ENCODE results near the gene TLE2. TPM values are rescaled to one million over a fixed set of nuclear protein-coding genes. Genes with fewer than 3 reads are reported as not detected.

Gene TLE2
- polyA plus RNA-seq, 2 of the 4 experiments (the other 2 are of a cell fraction) = 2.1 to 2.6 TPM

GRCh38 chr19:3006075-3006767 is 22.9 kb downstream of the TLE2 start:
- H3K9me3 ChIP-seq = no peaks in the 10 kb centered on the region
- no peak overlapping the region for H3K4me3 ChIP-seq
- no peak overlapping the region for H3K4me2 ChIP-seq
- ChIA-PET POLR2A (interaction anchor here (0.5 kb wide), 1 partner anchor 236 kb away, joined by 3 read pairs; no protein-coding TSS in a partner anchor), CTCF (interaction anchor here (1.2 kb wide), 3 partner anchors 11 to 69 kb away, joined by 3 to 4 read pairs (median 3); no protein-coding TSS in a partner anchor)
- DNase-seq (ENCODE audit: low read depth in 1 of 2, low spot score in 1 of 2) = peak in 1 of 2 experiments; percentile 55
- TF ChIP-seq RARB (CRISPR knock-in tag; IDR thresholded peaks at IDR 0.05) (no peak), HES2 (IDR thresholded peaks at IDR 0.05) (no peak), HDAC2 (IDR thresholded peaks at IDR 0.05) (no peak), CBX8 (IDR thresholded peaks at IDR 0.05) (no peak), NFE2L2 (conservative IDR thresholded peaks at IDR 0.05; ENCODE audit: low read length) (no peak), BHLHE40 (IDR thresholded peaks at IDR 0.05; ENCODE audit: low read depth, low read length) (no peak), HOXB5 (CRISPR knock-in tag; IDR thresholded peaks at IDR 0.05) (no peak), RCOR1 (IDR thresholded peaks at IDR 0.05; ENCODE audit: low read depth, low read length) (no peak), KDM1A (IDR thresholded peaks at IDR 0.05; ENCODE audit: low read depth) (no peak), ESRRA (IDR thresholded peaks at IDR 0.05; ENCODE audit: borderline replicate concordance, low read length) (no peak), MAFK (IDR thresholded peaks at IDR 0.05; ENCODE audit: partially characterized antibody) (no peak), NPAS2 (CRISPR knock-in tag; IDR thresholded peaks at IDR 0.05; ENCODE audit: borderline replicate concordance) (no peak), USF2 (IDR thresholded peaks at IDR 0.05) (no peak), FOSL2 (IDR thresholded peaks at IDR 0.05) (no peak), FOSL2 (CRISPR knock-in tag; IDR thresholded peaks at IDR 0.05) (no peak)
- FAIRE-seq = no peak
- no peak overlapping the region for H3K27ac ChIP-seq
- 74% methylated on average over 20 of the region's 37 CpGs for WGBS (ENCODE audit: missing lambda C conversion rate)
- no peaks in the 10 kb centered on the region for H3K4me1 ChIP-seq
- peak; percentile 52 to 53; a peak in 4 of 6 replicates for ATAC-seq

DNA sequence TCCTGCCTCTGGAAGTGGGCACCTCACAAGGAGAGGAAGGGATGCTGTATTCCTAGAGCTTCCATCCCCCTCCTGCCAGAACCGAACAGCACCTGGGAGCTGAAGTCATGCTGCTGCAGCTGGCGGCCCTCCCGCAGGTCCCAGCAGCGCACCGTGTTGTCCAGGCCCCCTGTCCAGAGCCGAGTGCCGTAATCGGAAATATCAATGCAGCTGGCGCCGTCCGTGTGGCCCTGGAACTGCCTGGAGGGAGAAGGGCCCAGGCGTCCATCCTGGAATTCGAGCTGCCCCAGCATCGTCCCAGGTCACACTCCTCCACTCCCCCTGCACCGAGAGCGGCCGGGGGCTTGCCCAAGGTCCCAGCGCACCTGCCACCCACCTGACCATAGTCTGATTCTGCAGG is 23.7 kb downstream of the TLE2 start:
- CTCF ChIA-PET = interaction anchor here (1.2 kb wide), 3 partner anchors 12 to 70 kb away, joined by 3 to 4 read pairs (median 3); no protein-coding TSS in a partner anchor
- no peaks in the 10 kb centered on the region for H3K4me1 ChIP-seq
- H3K9me3 ChIP-seq = no peaks in the 10 kb centered on the region
- H3K4me2 ChIP-seq = no peak overlapping the region
- no CpG with 5 or more reads among the region's 18 CpGs for WGBS (ENCODE audit: missing lambda C conversion rate)
- POLR2A ChIA-PET = interaction anchor here (0.6 kb wide), 1 partner anchor 34 kb away, joined by 7 read pairs; no protein-coding TSS in a partner anchor
- ATAC-seq (no peak), FAIRE-seq (no peak), DNase-seq (ENCODE audit: low read depth in 1 of 2, low spot score in 1 of 2) (no peak)
- H3K4me3 ChIP-seq = no peak overlapping the region
- no peak overlapping the region for H3K27ac ChIP-seq
- TF ChIP-seq ZC3H11A (IDR thresholded peaks at IDR 0.05) (no peak), CEBPB (IDR thresholded peaks at IDR 0.05) (no peak), ZNF302 (CRISPR knock-in tag; IDR thresholded peaks at IDR 0.05) (no peak), RNF2 (IDR thresholded peaks at IDR 0.05; ENCODE audit: borderline replicate concordance, low read depth) (no peak), HEYL (CRISPR knock-in tag; IDR thresholded peaks at IDR 0.05) (no peak), EHF (CRISPR knock-in tag; IDR thresholded peaks at IDR 0.05) (no peak), CHD2 (IDR thresholded peaks at IDR 0.05; ENCODE audit: low read length, partially characterized antibody) (no peak)

- DNase-seq (ENCODE audit: low read depth in 1 of 2, low spot score in 1 of 2) = no peak
- H3K9me3 ChIP-seq = no peaks in the 10 kb centered on the region
These were observed 24.6 kb downstream of the TLE2 start for GRCh38 chr19:3004522-3004921.

More at GRCh38 chr19:3004522-3004921, 24.6 kb downstream of the TLE2 start:
- Histone ChIP-seq H3K4me1 (no peaks in the 10 kb centered on the region), H3K4me2 (no peak overlapping the region), H3K27ac (no peak overlapping the region), H3K4me3 (no peak overlapping the region)
- POLR2A ChIA-PET = interaction anchor here (0.6 kb wide), 1 partner anchor 34 kb away, joined by 7 read pairs; no protein-coding TSS in a partner anchor
- WGBS (ENCODE audit: missing lambda C conversion rate) = 78% methylated on average over 4 of the region's 4 CpGs
- FAIRE-seq = no peak
- no peak for TF ChIP-seq ZSCAN20 (CRISPR knock-in tag; IDR thresholded peaks at IDR 0.05)
- no peak for TF ChIP-seq ZNF302 (CRISPR knock-in tag; IDR thresholded peaks at IDR 0.05)
- no peak for TF ChIP-seq SMC3 (IDR thresholded peaks at IDR 0.05)
- TF ChIP-seq EHF (CRISPR knock-in tag; IDR thresholded peaks at IDR 0.05) = no peak
- TF ChIP-seq PHF8 (IDR thresholded peaks at IDR 0.05; ENCODE audit: borderline replicate concordance, low read depth) = no peak
- TF ChIP-seq MAX (IDR thresholded peaks at IDR 0.05) = no peak
- no peak for TF ChIP-seq KDM5A (IDR thresholded peaks at IDR 0.05)
- TF ChIP-seq HDAC2 (IDR thresholded peaks at IDR 0.05) = no peak
- no peak for TF ChIP-seq CBX2 (IDR thresholded peaks at IDR 0.05; ENCODE audit: borderline replicate concordance, low read depth)
- no peak for ATAC-seq
- CTCF ChIA-PET = no interaction called here

Measured in A549 (cell line).